GM18505 (cell line): Measurements from ENCODE around the gene LAMA5.

Experiments used
- ATAC-seq: cut with Tn5 transposase; IDR thresholded peaks from one replicate; pipeline ENCODE4 v1.9.1; 2021; ENCODE audit not compliant: unreplicated experiment
- POLR2A ChIP-seq: IDR thresholded peaks from 4 replicates; pipeline ENCODE4 v1.6.1; 2011; ENCODE audit warnings: borderline replicate concordance; ENCODE audit not compliant: insufficient read depth, insufficient read length; ENCODE audit errors: extremely low read depth

The LAMA5 gene

GRCh38 chr20:62357187-62357667, 9.9 kb downstream of the LAMA5 start:
- ATAC-seq = no peak
- TF ChIP-seq POLR2A = no peak

- no peak for TF ChIP-seq POLR2A
Measured at GRCh38 chr20:62356589-62357186, 10.4 kb downstream of the LAMA5 start.

GRCh38 chr20:62355878-62356588, 11.1 kb downstream of the LAMA5 start:
- no peak for TF ChIP-seq POLR2A
- no peak for ATAC-seq

More at GRCh38 chr20:62356589-62357186, 10.4 kb downstream of the LAMA5 start:
- ATAC-seq = no peak

- no peak for ATAC-seq
- TF ChIP-seq POLR2A = no peak
Measured at GRCh38 chr20:62355516-62355877, 11.6 kb downstream of the LAMA5 start.

GRCh38 chr20:62354811-62355341, 12.2 kb downstream of the LAMA5 start:
- no peak for ATAC-seq
- no peak for TF ChIP-seq POLR2A

GRCh38 chr20:62354031-62354808, 12.9 kb downstream of the LAMA5 start:
- no peak for ATAC-seq
- TF ChIP-seq POLR2A = no peak

- no peak for TF ChIP-seq POLR2A
- ATAC-seq = no peak
Measured at GRCh38 chr20:62353289-62354030, 13.7 kb downstream of the LAMA5 start.

GRCh38 chr20:62352402-62353288, 14.5 kb downstream of the LAMA5 start:
- no peak for TF ChIP-seq POLR2A
- no peak for ATAC-seq

GRCh38 chr20:62351469-62352401, 15.4 kb downstream of the LAMA5 start:
- ATAC-seq = no peak
- no peak for TF ChIP-seq POLR2A

GRCh38 chr20:62350629-62351422, 16.3 kb downstream of the LAMA5 start:
- no peak for ATAC-seq
- TF ChIP-seq POLR2A = no peak

GRCh38 chr20:62350098-62350628, 16.9 kb downstream of the LAMA5 start:
- ATAC-seq = no peak
- TF ChIP-seq POLR2A = no peak
